CD4-positive, alpha-beta T cell treated with Interleukin-15 for 1 hour (primary cell): ENCODE measurements around the gene HIVEP1.
A peak's percentile ranks its signal among the peaks of the same experiment; 100 is the strongest.
"Not testable (repeated sequence)": the region's sequence is repeated elsewhere in the genome, so short reads cannot be mapped to it uniquely, and the experiment has no call there.

ENCODE experiments used
- DNase-seq: peaks from one replicate; pipeline ENCODE4 v3.0.0-alpha.2; 2020

The HIVEP1 gene

DNA sequence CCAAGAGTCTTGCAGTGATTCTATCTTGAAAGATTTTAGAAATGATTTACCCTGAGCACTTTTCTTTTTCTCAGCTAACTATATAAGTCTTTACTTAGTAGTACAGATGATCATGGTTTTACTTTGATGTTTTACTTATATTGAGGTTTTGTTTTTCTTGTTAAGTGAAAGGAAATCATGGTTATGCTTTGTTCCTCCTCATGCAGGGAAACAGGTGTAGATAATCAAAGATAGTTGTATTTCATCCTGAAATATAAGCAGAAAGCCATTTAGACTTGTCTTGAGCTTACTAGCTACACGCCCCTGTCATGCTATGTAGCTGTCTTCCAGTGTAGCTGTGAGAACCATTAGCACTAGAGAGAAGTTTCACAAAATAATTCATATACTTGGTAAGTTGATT, 113.9 kb downstream of the HIVEP1 start:
- no peak for DNase-seq

- no peak for DNase-seq
Observed at GRCh38 chr6:12129523-12129922, 117.4 kb downstream of the HIVEP1 start.

- DNase-seq = no peak
Observed at GRCh38 chr6:12132351-12133222, 120.5 kb downstream of the HIVEP1 start.

DNA sequence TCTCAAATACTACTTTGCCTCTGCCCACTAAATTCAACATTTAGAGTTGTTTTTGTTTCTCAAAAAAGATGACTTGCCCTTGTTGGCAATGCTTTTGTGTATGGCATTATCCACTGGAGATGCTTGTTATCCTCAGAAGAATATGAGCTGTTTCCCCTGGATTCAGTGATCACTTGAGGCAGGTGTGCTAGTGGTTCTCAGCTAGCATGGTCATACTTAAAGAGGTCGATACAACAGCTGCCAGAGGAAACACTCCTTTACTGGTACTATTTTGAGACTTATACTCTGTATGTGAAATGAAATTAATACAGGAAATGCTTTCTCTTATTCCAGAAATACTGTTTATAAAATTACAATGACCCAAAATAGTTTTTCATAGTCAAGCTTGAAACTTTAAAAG, 122.5 kb downstream of the HIVEP1 start:
- DNase-seq = no peak

- no peak for DNase-seq
Observed at GRCh38 chr6:12134991-12135390, 122.9 kb downstream of the HIVEP1 start.

- DNase-seq = no peak
Observed at GRCh38 chr6:12136905-12137304, 124.8 kb downstream of the HIVEP1 start.

- DNase-seq = no peak
Observed at GRCh38 chr6:12137480-12137879, 125.4 kb downstream of the HIVEP1 start.

DNA sequence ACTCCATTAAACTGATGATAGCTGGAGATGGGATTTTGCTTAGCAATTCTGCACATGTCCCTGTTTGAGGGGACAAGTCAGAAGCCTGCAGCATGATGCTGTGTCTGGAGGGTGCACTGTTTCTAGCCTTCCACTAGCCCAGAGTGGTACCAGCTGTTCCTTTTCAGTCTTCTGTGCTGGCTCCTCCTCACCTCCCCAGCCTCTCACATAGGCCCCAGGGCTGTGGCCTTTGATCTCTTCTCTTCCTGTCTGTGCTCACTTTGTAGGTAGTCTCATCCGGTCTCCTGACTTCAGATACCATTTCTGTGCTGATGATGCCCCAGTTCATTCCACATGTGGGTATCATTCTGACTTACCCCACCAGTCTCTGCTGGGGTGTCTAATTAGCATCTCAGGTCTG, 126.3 kb downstream of the HIVEP1 start:
- peak; percentile 26 for DNase-seq

- DNase-seq = no peak
Observed at GRCh38 chr6:12138936-12139335, 126.8 kb downstream of the HIVEP1 start.

- no peak for DNase-seq
Observed at GRCh38 chr6:12147557-12148316, 135.6 kb downstream of the HIVEP1 start.

DNA sequence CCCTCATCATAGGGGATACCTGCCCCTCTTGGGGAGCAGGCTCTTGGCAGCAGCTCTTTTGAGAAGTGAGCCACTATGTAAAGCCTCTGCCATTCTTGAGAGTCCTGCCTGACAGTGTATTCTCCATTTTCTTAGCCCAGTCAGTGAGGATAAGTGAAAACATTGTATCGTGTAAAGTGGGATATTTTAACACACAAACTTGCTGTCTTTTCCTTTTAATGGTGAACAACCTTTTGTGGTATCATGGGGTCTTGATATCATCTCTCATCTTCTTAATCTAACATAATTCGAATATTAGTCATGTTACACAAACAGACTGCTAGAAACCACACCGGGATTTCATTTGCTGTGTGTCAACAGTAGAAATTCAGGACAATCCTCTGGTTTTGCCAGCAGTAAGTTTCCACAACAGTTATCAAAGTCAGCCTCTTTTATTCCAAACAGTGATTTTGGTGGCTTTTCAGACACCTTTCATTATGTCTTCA, 136.2 kb downstream of the HIVEP1 start:
- no peak for DNase-seq

- no peak for DNase-seq
Observed at GRCh38 chr6:12148841-12149240, 136.7 kb downstream of the HIVEP1 start.

GRCh38 chr6:12149944-12150510, 137.9 kb downstream of the HIVEP1 start:
- DNase-seq = no peak

- peak; percentile 21 for DNase-seq
Observed at GRCh38 chr6:12150812-12151432, 138.8 kb downstream of the HIVEP1 start.

DNA sequence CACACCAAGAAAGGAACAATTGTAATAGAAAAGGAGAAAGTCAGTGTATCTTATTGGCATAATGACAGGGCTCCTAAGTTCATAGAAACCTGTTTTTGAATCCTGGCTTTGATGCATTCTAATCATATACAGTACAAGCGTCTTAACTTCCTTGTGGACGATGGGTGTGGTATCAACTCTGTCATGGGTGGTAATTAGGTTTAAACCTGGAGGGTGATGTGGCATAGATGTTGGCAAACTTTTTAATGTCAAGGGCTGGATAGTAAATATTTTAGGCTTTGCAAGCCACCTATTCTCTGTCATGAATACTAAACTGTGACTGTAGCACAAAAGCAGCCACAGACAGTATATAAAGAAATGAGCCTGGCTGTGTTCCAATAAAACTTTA, 139.3 kb downstream of the HIVEP1 start:
- no peak for DNase-seq

DNA sequence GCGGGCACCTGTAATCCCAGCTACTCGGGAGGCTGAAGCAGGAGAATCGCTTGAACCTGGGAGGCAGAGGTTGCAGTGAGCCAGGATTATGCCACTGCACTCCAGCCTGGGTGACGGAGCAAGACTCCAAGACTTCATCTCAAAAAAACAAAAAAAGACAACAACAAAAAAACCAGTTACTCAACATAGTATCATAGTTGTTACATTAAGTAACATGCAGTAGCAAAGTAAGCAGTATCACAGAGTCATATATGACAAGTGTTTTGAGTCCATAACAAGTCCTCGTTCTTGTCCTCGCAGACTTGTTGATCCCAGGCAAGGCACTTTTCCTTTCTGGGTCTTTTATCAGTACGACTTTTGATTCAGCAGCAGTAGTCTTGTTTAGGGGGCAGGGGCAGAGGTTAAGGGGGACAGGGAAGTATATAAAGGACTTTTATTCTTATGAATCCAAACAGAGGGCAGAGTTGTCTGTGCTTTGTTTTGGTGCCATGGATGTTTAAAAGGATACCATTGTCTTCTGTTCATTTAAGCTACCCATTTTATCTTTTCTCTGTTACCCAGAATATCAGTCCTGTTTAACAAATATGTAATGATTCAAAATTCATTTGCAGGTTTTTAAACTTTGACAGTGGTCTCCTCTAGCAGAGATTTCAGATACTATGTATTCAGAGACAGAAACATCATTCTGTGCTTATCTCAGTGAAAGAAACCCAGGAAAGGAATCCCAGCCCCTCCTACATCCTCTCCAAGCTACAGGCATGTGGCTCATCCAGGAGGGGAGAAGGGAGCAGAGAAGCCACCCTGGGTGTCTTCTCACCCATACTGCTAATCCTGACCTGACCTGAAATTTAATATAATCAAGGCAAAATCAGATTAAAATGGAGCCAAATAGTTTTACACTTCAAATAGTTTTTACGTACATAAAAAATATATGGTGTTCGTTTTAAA, 140.2 kb downstream of the HIVEP1 start:
- no peak for DNase-seq

- not testable (repeated sequence) for DNase-seq
Observed at GRCh38 chr6:12155769-12156168, 143.7 kb downstream of the HIVEP1 start.

DNA sequence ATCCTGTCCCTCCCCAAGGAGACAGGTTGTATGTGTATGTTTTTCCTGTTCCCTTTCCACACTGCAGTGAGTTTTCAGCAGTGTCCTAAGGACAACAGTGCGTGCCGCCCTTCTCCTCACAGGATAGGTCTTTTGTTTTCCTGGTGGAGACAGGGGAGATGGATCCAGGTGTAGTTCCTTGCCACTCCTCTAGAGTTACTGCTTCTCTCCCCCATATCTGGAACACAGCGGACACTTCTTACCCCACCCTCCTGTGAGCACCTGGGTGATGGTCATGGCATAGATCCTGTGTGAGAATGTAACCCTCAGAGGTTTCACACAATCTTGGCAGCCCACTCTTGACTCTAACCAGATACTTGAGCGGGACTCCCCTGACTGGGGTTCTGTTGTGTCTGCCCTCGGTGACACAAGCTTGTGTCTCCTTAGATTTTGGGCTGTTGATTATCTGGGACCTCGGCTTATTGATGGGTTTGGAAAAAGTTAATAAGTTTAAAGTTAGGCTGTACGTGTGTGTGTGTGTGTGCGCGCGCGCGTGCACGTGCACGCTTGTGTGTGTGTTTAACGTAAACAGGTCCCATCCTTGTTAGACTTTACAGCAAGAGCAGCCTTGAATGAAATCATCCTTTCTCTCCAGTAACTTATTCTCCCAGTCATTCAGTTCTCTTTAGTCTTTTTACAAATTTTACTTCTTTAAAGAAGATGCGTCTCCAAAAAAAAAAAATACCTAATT, 146.7 kb downstream of the HIVEP1 start:
- DNase-seq = no peak

DNA sequence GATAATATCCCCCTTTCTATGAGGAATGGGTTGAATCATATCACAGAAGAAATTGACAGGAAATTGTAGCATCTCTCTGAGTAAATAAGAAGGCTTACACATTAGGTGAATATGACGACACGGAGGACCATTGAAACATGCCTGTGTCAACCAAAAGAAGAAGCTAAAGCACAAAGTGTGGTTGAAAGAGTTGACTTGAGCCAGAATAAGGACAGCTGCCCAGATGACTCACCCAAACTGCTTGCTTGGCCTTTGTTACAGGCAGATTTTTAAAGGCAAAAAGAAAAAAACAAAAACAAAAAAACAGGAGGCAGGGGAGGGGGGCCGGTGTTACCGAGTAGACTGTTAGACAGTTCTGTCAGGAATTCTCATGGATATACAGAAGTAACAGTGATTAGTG, 148.2 kb downstream of the HIVEP1 start:
- DNase-seq = no peak

- no peak for DNase-seq
Observed at GRCh38 chr6:12162213-12162612, 150.1 kb downstream of the HIVEP1 start.

- peak; percentile 38 for DNase-seq
Observed at GRCh38 chr6:12163149-12163548, 151.0 kb downstream of the HIVEP1 start.
